HepG2 (cell line): Measurements from ENCODE around the gene PDHX. TPM values are rescaled to one million over a fixed set of nuclear protein-coding genes. Genes with fewer than 3 reads are reported as not detected.

Source experiments
- ATAC-seq: fragments of 200-7000 bp; cut with Tn5 transposase; 3 replicates; pipeline ENCODE4 v1.9.1; 2020; ENCODE audit warnings: mild to moderate bottlenecking, moderate library complexity
- BruUV-seq: library from RNA; stranded (reverse); fragments of 400-500 nt; replicated peaks from 2 replicates; lab custom pipeline; 2021; lab: Mats Ljungman, UMichigan
- CTCF ChIA-PET: fragments of 300-600 bp; formaldehyde crosslinking; extraction: SDS; loops from one replicate; lab custom pipeline; 2021; ENCODE audit warnings: low total read pairs, inconsistent platforms, low intra/inter-chr PET ratio; lab: Yijun Ruan, JAX
- POLR2A ChIA-PET: fragments of 350-600 bp; sonication (Branson Sonifier 250); formaldehyde crosslinking; loops from one replicate; lab custom pipeline; 2020; ENCODE audit warnings: antibody characterized with exemption, inconsistent platforms; lab: Yijun Ruan, JAX
- DNase-seq: peaks from one replicate; pipeline ENCODE4 v3.0.0-alpha.2; 2015; ENCODE audit warnings: low spot score
- FAIRE-seq: peaks from 3 replicates; lab custom pipeline; 2011; peaks lifted over from hg19 to GRCh38; lab: Jason Lieb, UNC
- H2AFZ ChIP-seq: one replicate; pipeline ENCODE4 v1.6.1; 2011; ENCODE audit warnings: low read length, inconsistent platforms
- H3K27ac ChIP-seq: fragments of 300-600 bp; 3 replicates; pipeline ENCODE4 v1.8.0; 2011; ENCODE audit warnings: mixed run types, mild to moderate bottlenecking, mixed read lengths, low read length, inconsistent platforms; ENCODE audit not compliant: insufficient read depth; ENCODE audit errors: extremely low read length
- H3K27me3 ChIP-seq, 2 experiments: fragments of 200-600 bp in 1 of 2; 2 replicates in 1 of 2; 3 replicates in 1 of 2; pipeline versions ENCODE4 v1.6.0 to v1.8.0; 2011; ENCODE audit warnings: low read length in 2 of 2, mild to moderate bottlenecking in 2 of 2, moderate library complexity in 2 of 2, inconsistent platforms in 1 of 2; ENCODE audit not compliant: insufficient read depth in 2 of 2, control insufficient read depth in 1 of 2
- H3K36me3 ChIP-seq, 2 experiments: fragments of 200-600 bp in 1 of 2; replicated peaks in 1 of 2; 2 replicates in 1 of 2; 3 replicates in 1 of 2; pipeline versions ENCODE4 v1.5.1 to v1.8.0; 2011; ENCODE audit warnings: low read length in 2 of 2, inconsistent platforms in 1 of 2; ENCODE audit not compliant: insufficient read depth in 2 of 2, control insufficient read depth in 1 of 2
- H3K4me1 ChIP-seq: 2 replicates; pipeline ENCODE4 v1.5.1; 2012; ENCODE audit warnings: low read length, inconsistent platforms; ENCODE audit not compliant: insufficient read depth
- H3K4me2 ChIP-seq: 2 replicates; pipeline ENCODE4 v1.6.0; 2011; ENCODE audit warnings: low read depth, low read length, inconsistent platforms
- H3K4me3 ChIP-seq, 3 experiments: fragments of 200-600 bp in 1 of 3; sonication (generic), shearing (Covaris generic) in 1 of 3; replicated peaks in 1 of 3; 2 replicates each; pipeline ENCODE4 v1.5.1; 2011 to 2016; ENCODE audit warnings: low read length in 3 of 3, inconsistent platforms in 2 of 3, low read depth in 2 of 3, mild to moderate bottlenecking in 2 of 3, control low read depth in 1 of 3, mixed read lengths in 1 of 3; ENCODE audit not compliant: insufficient read depth in 1 of 3
- H3K79me2 ChIP-seq: one replicate; pipeline ENCODE4 v1.6.1; 2011; ENCODE audit warnings: low read length, inconsistent platforms; ENCODE audit not compliant: insufficient read depth
- H3K9ac ChIP-seq: 2 replicates; pipeline ENCODE4 v1.6.0; 2011; ENCODE audit warnings: mild to moderate bottlenecking, low read depth, low read length, inconsistent platforms; ENCODE audit not compliant: insufficient read depth
- H3K9me3 ChIP-seq: 2 replicates; pipeline ENCODE4 v1.5.1; 2012; ENCODE audit warnings: mild to moderate bottlenecking, low read length
- H4K20me1 ChIP-seq: 2 replicates; pipeline ENCODE4 v1.6.0; 2011; ENCODE audit warnings: inconsistent platforms, mild to moderate bottlenecking, low read length, moderate library complexity; ENCODE audit not compliant: insufficient read depth
- ATF3 ChIP-seq: sonication (generic); formaldehyde crosslinking; IDR thresholded peaks from 2 replicates; pipeline ENCODE4 v1.4.0; 2020; ENCODE audit warnings: missing genetic modification reagents
- BCL6 ChIP-seq: IDR thresholded peaks from 2 replicates; pipeline ENCODE4 v1.6.1; 2016; ENCODE audit warnings: missing genetic modification reagents, missing compliant biosample characterization
- CEBPG ChIP-seq: IDR thresholded peaks from 2 replicates; pipeline ENCODE4 v1.6.1; 2016
- DMAP1 ChIP-seq: IDR thresholded peaks from 2 replicates; pipeline ENCODE4 v1.6.1; 2016
- FOXA3 ChIP-seq: IDR thresholded peaks from 2 replicates; pipeline ENCODE4 v1.6.1; 2016; ENCODE audit warnings: missing genetic modification reagents, missing compliant biosample characterization
- GATAD2A ChIP-seq: IDR thresholded peaks from 2 replicates; pipeline ENCODE4 v1.6.1; 2016
- HINFP ChIP-seq: sonication (generic); formaldehyde crosslinking; IDR thresholded peaks from 2 replicates; pipeline ENCODE4 v1.4.0; 2020; ENCODE audit warnings: low read depth, mild to moderate bottlenecking, missing genetic modification reagents
- JUND ChIP-seq: sonication (generic); formaldehyde crosslinking; IDR thresholded peaks from 2 replicates; pipeline ENCODE4 v1.8.0; 2022; ENCODE audit warnings: mild to moderate bottlenecking, missing genetic modification reagents
- KDM4B ChIP-seq: sonication (generic); formaldehyde crosslinking; IDR thresholded peaks from 2 replicates; pipeline ENCODE4 v1.4.0; 2020; ENCODE audit warnings: missing genetic modification reagents
- MTA3 ChIP-seq: sonication (generic); formaldehyde crosslinking; IDR thresholded peaks from 2 replicates; pipeline ENCODE4 v1.4.0; 2020; ENCODE audit warnings: missing genetic modification reagents
- NFRKB ChIP-seq: fragments of 450-650 bp; IDR thresholded peaks from 2 replicates; pipeline ENCODE4 v1.6.1; 2017
- NR0B2 ChIP-seq: sonication (generic); formaldehyde crosslinking; IDR thresholded peaks from 2 replicates; pipeline ENCODE4 v1.4.0; 2020; ENCODE audit warnings: mild to moderate bottlenecking, missing genetic modification reagents
- POLR2G ChIP-seq: fragments of 200-400 bp; formaldehyde crosslinking; IDR thresholded peaks from 2 replicates; pipeline ENCODE4 v1.6.1; 2018; ENCODE audit warnings: mild to moderate bottlenecking, low read depth, low read length, moderate library complexity
- RBFOX2 ChIP-seq: fragments of 200-400 bp; formaldehyde crosslinking; IDR thresholded peaks from 2 replicates; pipeline ENCODE4 v1.6.1; 2017; ENCODE audit warnings: low read depth, mild to moderate bottlenecking, low read length
- REPIN1 ChIP-seq: sonication (generic); formaldehyde crosslinking; IDR thresholded peaks from 2 replicates; pipeline ENCODE4 v1.8.0; 2022; ENCODE audit warnings: missing genetic modification reagents, low read depth, mild to moderate bottlenecking, borderline replicate concordance
- SOX6 ChIP-seq, 2 experiments: fragments of 450-650 bp in 1 of 2; sonication (generic) in 1 of 2; formaldehyde crosslinking in 1 of 2; IDR thresholded peaks; 2 replicates each; pipeline versions ENCODE4 v1.4.0 to v1.6.1; 2017 to 2020; ENCODE audit warnings: antibody characterized with exemption in 1 of 2, mild to moderate bottlenecking in 1 of 2, missing genetic modification reagents in 1 of 2
- ZBTB42 ChIP-seq: sonication (generic); formaldehyde crosslinking; IDR thresholded peaks from 2 replicates; pipeline ENCODE4 v1.5.0; 2020; ENCODE audit warnings: mild to moderate bottlenecking, missing genetic modification reagents
- ZNF484 ChIP-seq: sonication (generic); formaldehyde crosslinking; IDR thresholded peaks from 2 replicates; pipeline ENCODE4 v1.5.1; 2020; ENCODE audit warnings: mild to moderate bottlenecking, low read depth, missing genetic modification reagents, borderline replicate concordance
- WGBS: methylation state at CpG from one replicate; pipeline ENCODE4 v1.1.6; 2017; ENCODE audit warnings: low lambda C conversion rate; 5-methylcytosine and 5-hydroxymethylcytosine counted together
- in situ Hi-C: cut with HindIII; loops from 2 replicates; pipeline ENCODE4 v1.10.0; 2017; ENCODE audit warnings: low pct_unique_long_range_greater_than_20kb; ENCODE audit not compliant: extremely low pct_ligation_motif_present
- intact Hi-C: fragments of 100-400 bp; cut with micrococcal nuclease; formaldehyde crosslinking; loops from one replicate; pipeline ENCODE4 v1.10.0; 2022; ENCODE audit not compliant: unreplicated experiment
- polyA plus RNA-seq, 8 experiments: library from polyadenylated mRNA; depleted of rRNA in 3 of 8; stranded (reverse) in 7 of 8; unstranded in 1 of 8; fragments of >200 nt; fragmentation: Illumina TruSeq in 4 of 8; extraction: Trizol in 4 of 8; gene quantifications; 2 replicates each; pipeline versions ENCODE4 v1.2.1 to v1.2.3, GENCODE V29; 2011 to 2016; ENCODE audit warnings: low read depth in 4 of 8, missing spikeins in 1 of 8, mixed read lengths in 1 of 8; ENCODE audit not compliant: insufficient read depth in 1 of 8
- total RNA-seq, 5 experiments: library from RNA; depleted of rRNA; stranded (reverse); fragments of >200 nt; fragmentation: Illumina TruSeq; extraction: Trizol; gene quantifications; 2 replicates each; pipeline ENCODE4 v1.2.3, GENCODE V29; 2016; ENCODE audit warnings: low read depth in 1 of 5

The PDHX gene
- total and polyA plus RNA-seq, 2 of the 13 experiments (the other 11 are each of a cell fraction or from before 2014, with no cell fraction given) = 41.0 to 73.8 TPM

GRCh38 chr11:34905666-34906065 is 10.8 kb upstream of the PDHX start:
- ChIA-PET POLR2A (no interaction called here), CTCF (no interaction called here)
- no TSS peak for BruUV-seq
- WGBS = 81% methylated on average over 6 of the region's 7 CpGs
- Histone ChIP-seq H3K36me3 (no peaks in the 10 kb centered on the region; a peak in 1 of 5 replicates), H4K20me1 (no peaks in the 10 kb centered on the region), H3K79me2 (peaks cover 4% of the 10 kb centered on the region), H3K9ac (no peak overlapping the region), H3K27ac (no peak overlapping the region), H3K4me1 (peaks cover 35% of the 10 kb centered on the region), H3K27me3 (no peaks in the 10 kb centered on the region), H3K9me3 (no peaks in the 10 kb centered on the region), H3K4me3 (no peak overlapping the region), H2AFZ (no peak overlapping the region), H3K4me2 (no peak overlapping the region)
- DNase-seq (no peak), FAIRE-seq (no peak), ATAC-seq (no peak)
- no peak for TF ChIP-seq MTA3
- in situ Hi-C loops (loop anchor here (25.0 kb wide), 1 partner anchor 743 kb away; no protein-coding TSS in a partner anchor), intact Hi-C loops (no loop called here)

GRCh38 chr11:34907934-34908593 is 8.4 kb upstream of the PDHX start:
- Histone ChIP-seq H3K9ac (0 out of 2 replicates have a peak overlapping the region, but pooled peaks have one; percentile 0), H3K27ac (no peak overlapping the region), H4K20me1 (no peaks in the 10 kb centered on the region), H3K27me3 (no peaks in the 10 kb centered on the region), H3K4me2 (peak overlapping the region; percentile 45), H3K79me2 (peaks cover 2% of the 10 kb centered on the region), H3K4me3 (no peak overlapping the region), H3K9me3 (no peaks in the 10 kb centered on the region), H2AFZ (no peak overlapping the region), H3K36me3 (no peaks in the 10 kb centered on the region; a peak in 1 of 5 replicates), H3K4me1 (peaks cover 44% of the 10 kb centered on the region)
- no TSS peak for BruUV-seq
- CTCF ChIA-PET = no interaction called here
- peak; percentile 66 for FAIRE-seq
- ATAC-seq = peak; percentile 74
- in situ Hi-C loops = loop anchor here (25.0 kb wide), 1 partner anchor 746 kb away; no protein-coding TSS in a partner anchor
- POLR2A ChIA-PET = interaction anchor here (1.1 kb wide), 1 partner anchor 8 kb away, joined by 4 read pairs; the partner anchor contains the start of genes APIP and PDHX
- intact Hi-C loops = no loop called here
- DNase-seq = no peak
- WGBS = 59% methylated on average over 3 of the region's 3 CpGs
- TF ChIP-seq ZNF484 (CRISPR knock-in tag) (no peak), RBFOX2 (no peak), CEBPG (CRISPR knock-in tag) (no peak), SOX6 (IDR thresholded peaks at IDR 0.05) (no peak), SOX6 (CRISPR knock-in tag; IDR thresholded peaks at IDR 0.05) (peak; percentile 37; the same call in 1 of the 2 replicates), GATAD2A (peak; percentile 30; the same call in 1 of the 2 replicates), BCL6 (CRISPR knock-in tag) (no peak), NFRKB (no peak), HINFP (no peak), ZBTB42 (CRISPR knock-in tag) (no peak), KDM4B (no peak), NR0B2 (CRISPR knock-in tag) (no peak), JUND (peak; percentile 62; the same call in 1 of the 2 replicates), POLR2G (no peak), REPIN1 (CRISPR knock-in tag) (no peak), ATF3 (CRISPR knock-in tag) (peak; percentile 70; the same call in 1 of the 2 replicates), FOXA3 (CRISPR knock-in tag) (0 out of 2 replicates have a peak, but pooled peaks have one; percentile 9), DMAP1 (CRISPR knock-in tag) (no peak)
